ENCODE results near the gene ISYNA1. TPM values are rescaled to one million over a fixed set of nuclear protein-coding genes. Genes with fewer than 3 reads are reported as not detected.

Gene ISYNA1
- total and polyA plus RNA-seq, 10 of the 15 experiments (the other 5 are each of a cell fraction or from before 2014, with no cell fraction given), result 1.9 to 37.0 (median 9.1) TPM

- no peak overlapping the region for H3K27ac ChIP-seq (ENCODE audit: control insufficient read depth, insufficient read depth)
- no peak overlapping the region for H2AFZ ChIP-seq (ENCODE audit: control insufficient read depth, low read depth, low read length)
- no peak overlapping the region for H3K4me3 ChIP-seq
- in situ Hi-C loops (cut with MboI) (loop anchor here (25.0 kb wide), 1 partner anchor 389 kb away; no protein-coding TSS in a partner anchor), intact Hi-C loops (cut with micrococcal nuclease; ENCODE audit: unreplicated experiment) (loop anchor here (5.0 kb wide), 1 partner anchor 34 kb away; no protein-coding TSS in a partner anchor)
- peaks cover 8% of the 10 kb centered on the region for H4K20me1 ChIP-seq (ENCODE audit: control insufficient read depth, insufficient read depth)
- ChIA-PET SMC1A (ENCODE audit: uncharacterized antibody, unreplicated experiment) (no interaction called here), RAD21 (ENCODE audit: unreplicated experiment) (no interaction called here), CTCF (interaction anchor here (1.2 to 1.6 kb wide), 2 partner anchors 10 to 374 kb away, joined by 3 to 4 read pairs; no protein-coding TSS in a partner anchor), POLR2A (no interaction called here)
- DNase-seq (ENCODE audit: low read depth, low spot score) (no peak), ATAC-seq (no peak), FAIRE-seq (no peak)
- TF ChIP-seq EGR1 (IDR thresholded peaks at IDR 0.05; ENCODE audit: borderline replicate concordance in 1 of 2, low read depth in 2 of 2, low read length in 2 of 2), result no peak
- TF ChIP-seq RELA (IDR thresholded peaks at IDR 0.05; ENCODE audit: borderline replicate concordance, partially characterized antibody), result no peak
- TF ChIP-seq EED (IDR thresholded peaks at IDR 0.05; ENCODE audit: low read depth), result no peak
- no peak for TF ChIP-seq ZBTB40 (IDR thresholded peaks at IDR 0.05; ENCODE audit: borderline replicate concordance)
- no peak for TF ChIP-seq CTCF (IDR thresholded peaks at IDR 0.05 in 2 of 3, conservative IDR thresholded peaks at IDR 0.05 in 1 of 3; ENCODE audit: control insufficient read depth in 2 of 3, extremely low read depth in 1 of 3, insufficient read depth in 1 of 3, low read depth in 3 of 3, low read length in 3 of 3)
- H3K4me2 ChIP-seq (ENCODE audit: control insufficient read depth, insufficient read depth), result no peak overlapping the region
- 88% methylated on average over 8 of the region's 8 CpGs for WGBS (ENCODE audit: insufficient coverage, insufficient replicate concordance, low lambda C conversion rate, missing lambda C conversion rate)
- peaks cover 11% of the 10 kb centered on the region; the same call in 1 of the 2 replicates for H3K4me1 ChIP-seq (ENCODE audit: control insufficient read depth, insufficient read depth, low read length)
- no peaks in the 10 kb centered on the region for H3K27me3 ChIP-seq (replicated peaks in 1 of 2; ENCODE audit: control insufficient read depth in 2 of 2, insufficient read depth in 2 of 2, low read length in 1 of 2)
- H3K9ac ChIP-seq (ENCODE audit: control insufficient read depth, insufficient read depth, low read length), result no peak overlapping the region
- H3K9me3 ChIP-seq (replicated peaks; ENCODE audit: control insufficient read depth, insufficient read depth, low read length), result no peaks in the 10 kb centered on the region
- peaks cover 8 to 24% of the 10 kb centered on the region in 2 experiments; a peak in 3 of 4 replicates for H3K36me3 ChIP-seq (ENCODE audit: control insufficient read depth in 2 of 2, insufficient read depth in 2 of 2, low read length in 1 of 2)
- BruUV-seq (replicated peaks), result no TSS peak
- H3K79me2 ChIP-seq (ENCODE audit: control insufficient read depth, insufficient read depth, low read length), result peaks cover 31% of the 10 kb centered on the region
Measured at GRCh38 chr19:18473003-18473705, 35.2 kb upstream of the ISYNA1 start.
